ENCODE data around the gene SERPINB7. TPM values are rescaled to one million over a fixed set of nuclear protein-coding genes. Genes with fewer than 3 reads are reported as not detected.
A peak's percentile ranks its signal among the peaks of the same experiment; 100 is the strongest.

Gene SERPINB7
- total and polyA plus RNA-seq, 2 experiments from 2014 or later: 12.2 to 13.8 TPM

GRCh38 chr18:63787673-63788072, 12.5 kb downstream of the SERPINB7 start:
- in situ Hi-C loops (cut with MboI): no loop called here
- no peak for DNase-seq
- peaks cover 14% of the 10 kb centered on the region for H3K4me1 ChIP-seq (ENCODE audit: insufficient read depth)
- H3K4me3 ChIP-seq: no peak overlapping the region
- H4K20me1 ChIP-seq (ENCODE audit: insufficient read depth): no peaks in the 10 kb centered on the region
- TF ChIP-seq EZH2phosphoT487 (IDR thresholded peaks at IDR 0.05; ENCODE audit: insufficient read depth, low read depth): no peak
- no peak for TF ChIP-seq EZH2 (IDR thresholded peaks at IDR 0.05; ENCODE audit: insufficient read depth, poor library complexity, severe bottlenecking)
- 98% methylated on average over 4 of the region's 4 CpGs for WGBS, 2 experiments (ENCODE audit: low coverage in 1 of 2, low lambda C conversion rate in 2 of 2, missing lambda C conversion rate in 2 of 2)
- H3K4me2 ChIP-seq (ENCODE audit: unreplicated experiment): no peak overlapping the region
- H3K36me3 ChIP-seq (ENCODE audit: low read depth): no peaks in the 10 kb centered on the region
- no peaks in the 10 kb centered on the region for H3K27me3 ChIP-seq (replicated peaks; ENCODE audit: insufficient read depth)
- no peaks in the 10 kb centered on the region for H3F3A ChIP-seq (ENCODE audit: insufficient read depth)
- no peaks in the 10 kb centered on the region for H3K9me3 ChIP-seq (ENCODE audit: low read depth)
- no peak overlapping the region for H3K27ac ChIP-seq
- no peaks in the 10 kb centered on the region for H3K79me2 ChIP-seq (ENCODE audit: insufficient read depth)
- H2AFZ ChIP-seq: no peak overlapping the region
- H3K9ac ChIP-seq: no peak overlapping the region
- H3K9me2 ChIP-seq (ENCODE audit: insufficient read depth): no peaks in the 10 kb centered on the region

- 31 to 48% methylated on average over 3 of the region's 3 CpGs for WGBS, 2 experiments (ENCODE audit: low coverage in 1 of 2, low lambda C conversion rate in 2 of 2, missing lambda C conversion rate in 2 of 2)
- DNase-seq: peak; percentile 92
- Histone ChIP-seq H3K36me3 (ENCODE audit: low read depth) (no peaks in the 10 kb centered on the region), H3K4me1 (ENCODE audit: insufficient read depth) (peaks cover 14% of the 10 kb centered on the region), H3K79me2 (ENCODE audit: insufficient read depth) (no peaks in the 10 kb centered on the region), H2AFZ (peak overlapping the region; percentile 36; the same call in 1 of the 2 replicates), H3K9me3 (ENCODE audit: low read depth) (no peaks in the 10 kb centered on the region), H3K9ac (no peak overlapping the region), H4K20me1 (ENCODE audit: insufficient read depth) (no peaks in the 10 kb centered on the region), H3K4me2 (ENCODE audit: unreplicated experiment) (peak overlapping the region; percentile 37), H3K27me3 (replicated peaks; ENCODE audit: insufficient read depth) (no peaks in the 10 kb centered on the region), H3F3A (ENCODE audit: insufficient read depth) (no peaks in the 10 kb centered on the region), H3K27ac (peak overlapping the region; percentile 12; the same call in 1 of the 2 replicates), H3K9me2 (ENCODE audit: insufficient read depth) (no peaks in the 10 kb centered on the region), H3K4me3 (no peak overlapping the region)
- TF ChIP-seq EZH2 (IDR thresholded peaks at IDR 0.05; ENCODE audit: insufficient read depth, poor library complexity, severe bottlenecking) (no peak), EZH2phosphoT487 (IDR thresholded peaks at IDR 0.05; ENCODE audit: insufficient read depth, low read depth) (no peak)
- in situ Hi-C loops (cut with MboI): no loop called here
Measured at GRCh38 chr18:63788447-63789096, 13.4 kb downstream of the SERPINB7 start.

- Histone ChIP-seq H2AFZ (no peak overlapping the region), H3K27ac (no peak overlapping the region), H3K9ac (no peak overlapping the region), H3K36me3 (ENCODE audit: low read depth) (no peaks in the 10 kb centered on the region), H3K9me2 (ENCODE audit: insufficient read depth) (no peaks in the 10 kb centered on the region), H3K4me2 (ENCODE audit: unreplicated experiment) (no peak overlapping the region), H3K4me1 (ENCODE audit: insufficient read depth) (peaks cover 14% of the 10 kb centered on the region), H3K4me3 (no peak overlapping the region), H3F3A (ENCODE audit: insufficient read depth) (no peaks in the 10 kb centered on the region), H4K20me1 (ENCODE audit: insufficient read depth) (no peaks in the 10 kb centered on the region), H3K27me3 (replicated peaks; ENCODE audit: insufficient read depth) (no peaks in the 10 kb centered on the region), H3K79me2 (ENCODE audit: insufficient read depth) (no peaks in the 10 kb centered on the region), H3K9me3 (ENCODE audit: low read depth) (no peaks in the 10 kb centered on the region)
- in situ Hi-C loops (cut with MboI): no loop called here
- no peak for DNase-seq
- WGBS, 2 experiments (ENCODE audit: low coverage in 1 of 2, low lambda C conversion rate in 2 of 2, missing lambda C conversion rate in 2 of 2): 96 to 100% methylated on average over 2 of the region's 2 CpGs
- TF ChIP-seq EZH2 (IDR thresholded peaks at IDR 0.05; ENCODE audit: insufficient read depth, poor library complexity, severe bottlenecking) (no peak), EZH2phosphoT487 (IDR thresholded peaks at IDR 0.05; ENCODE audit: insufficient read depth, low read depth) (no peak)
Measured at GRCh38 chr18:63789327-63789726, 14.1 kb downstream of the SERPINB7 start.

GRCh38 chr18:63795606-63796005, 20.4 kb downstream of the SERPINB7 start:
- no peaks in the 10 kb centered on the region for H3K36me3 ChIP-seq (ENCODE audit: low read depth)
- WGBS, 2 experiments (ENCODE audit: low coverage in 1 of 2, low lambda C conversion rate in 2 of 2, missing lambda C conversion rate in 2 of 2): 90% methylated on average over 4 of the region's 4 CpGs
- no peaks in the 10 kb centered on the region for H3F3A ChIP-seq (ENCODE audit: insufficient read depth)
- no peak overlapping the region for H3K4me3 ChIP-seq
- TF ChIP-seq EZH2 (IDR thresholded peaks at IDR 0.05; ENCODE audit: insufficient read depth, poor library complexity, severe bottlenecking): no peak
- no peak for TF ChIP-seq EZH2phosphoT487 (IDR thresholded peaks at IDR 0.05; ENCODE audit: insufficient read depth, low read depth)
- in situ Hi-C loops (cut with MboI): no loop called here
- no peak overlapping the region for H3K27ac ChIP-seq
- no peak overlapping the region for H3K9ac ChIP-seq
- no peaks in the 10 kb centered on the region for H4K20me1 ChIP-seq (ENCODE audit: insufficient read depth)
- H3K4me2 ChIP-seq (ENCODE audit: unreplicated experiment): no peak overlapping the region
- no peaks in the 10 kb centered on the region for H3K9me3 ChIP-seq (ENCODE audit: low read depth)
- H3K27me3 ChIP-seq (replicated peaks; ENCODE audit: insufficient read depth): no peaks in the 10 kb centered on the region
- H3K4me1 ChIP-seq (ENCODE audit: insufficient read depth): peaks cover 11% of the 10 kb centered on the region; the same call in 1 of the 2 replicates
- H3K9me2 ChIP-seq (ENCODE audit: insufficient read depth): no peaks in the 10 kb centered on the region
- no peak for DNase-seq
- H2AFZ ChIP-seq: no peak overlapping the region
- H3K79me2 ChIP-seq (ENCODE audit: insufficient read depth): no peaks in the 10 kb centered on the region
